ENCODE data around the gene LIM2.

Gene LIM2

GRCh38 chr19:51356159-51356801 is 31.5 kb downstream of the LIM2 start:
- DNase-seq (ENCODE audit: low read depth): no peak
- no peak overlapping the region for H3K4me3 ChIP-seq (ENCODE audit: low read depth, low read length)
- no peak for TF ChIP-seq CTCF (conservative IDR thresholded peaks at IDR 0.05; ENCODE audit: low read depth, low read length)

GRCh38 chr19:51354742-51355148 is 33.0 kb downstream of the LIM2 start:
- peak; percentile 57 for DNase-seq (ENCODE audit: low read depth)
- H3K4me3 ChIP-seq (ENCODE audit: low read depth, low read length): no peak overlapping the region
- TF ChIP-seq CTCF (conservative IDR thresholded peaks at IDR 0.05; ENCODE audit: low read depth, low read length): no peak

GRCh38 chr19:51354103-51354741 is 33.6 kb downstream of the LIM2 start:
- no peak overlapping the region for H3K4me3 ChIP-seq (ENCODE audit: low read depth, low read length)
- no peak for TF ChIP-seq CTCF (conservative IDR thresholded peaks at IDR 0.05; ENCODE audit: low read depth, low read length)
- peak; percentile 35 for DNase-seq (ENCODE audit: low read depth)

GRCh38 chr19:51352783-51353360 is 34.9 kb downstream of the LIM2 start:
- no peak for DNase-seq (ENCODE audit: low read depth)
- H3K4me3 ChIP-seq (ENCODE audit: low read depth, low read length): no peak overlapping the region
- TF ChIP-seq CTCF (conservative IDR thresholded peaks at IDR 0.05; ENCODE audit: low read depth, low read length): no peak

- no peak for TF ChIP-seq CTCF (conservative IDR thresholded peaks at IDR 0.05; ENCODE audit: low read depth, low read length)
- no peak overlapping the region for H3K4me3 ChIP-seq (ENCODE audit: low read depth, low read length)
- no peak for DNase-seq (ENCODE audit: low read depth)
Observed at GRCh38 chr19:51351266-51351990, 36.3 kb downstream of the LIM2 start.

GRCh38 chr19:51347209-51347928 is 40.4 kb downstream of the LIM2 start:
- no peak for TF ChIP-seq CTCF (conservative IDR thresholded peaks at IDR 0.05; ENCODE audit: low read depth, low read length)
- H3K4me3 ChIP-seq (ENCODE audit: low read depth, low read length): no peak overlapping the region
- no peak for DNase-seq (ENCODE audit: low read depth)

All from choroid plexus epithelial cell (primary cell).